HepG2 (cell line): ENCODE measurements around the gene GPRC5D. TPM values are rescaled to one million over a fixed set of nuclear protein-coding genes. Genes with fewer than 3 reads are reported as not detected.

Source experiments
- ATAC-seq: fragments of 200-7000 bp; cut with Tn5 transposase; 3 replicates; pipeline ENCODE4 v1.9.1; 2020; ENCODE audit warnings: mild to moderate bottlenecking, moderate library complexity
- BruUV-seq: library from RNA; stranded (reverse); fragments of 400-500 nt; replicated peaks from 2 replicates; lab custom pipeline; 2021; lab: Mats Ljungman, UMichigan
- CTCF ChIA-PET: fragments of 300-600 bp; formaldehyde crosslinking; extraction: SDS; loops from one replicate; lab custom pipeline; 2021; ENCODE audit warnings: low total read pairs, inconsistent platforms, low intra/inter-chr PET ratio; lab: Yijun Ruan, JAX
- POLR2A ChIA-PET: fragments of 350-600 bp; sonication (Branson Sonifier 250); formaldehyde crosslinking; loops from one replicate; lab custom pipeline; 2020; ENCODE audit warnings: antibody characterized with exemption, inconsistent platforms; lab: Yijun Ruan, JAX
- DNase-seq: peaks from one replicate; pipeline ENCODE4 v3.0.0-alpha.2; 2015; ENCODE audit warnings: low spot score
- FAIRE-seq: peaks from 3 replicates; lab custom pipeline; 2011; peaks lifted over from hg19 to GRCh38; lab: Jason Lieb, UNC
- H2AFZ ChIP-seq: one replicate; pipeline ENCODE4 v1.6.1; 2011; ENCODE audit warnings: low read length, inconsistent platforms
- H3K27ac ChIP-seq: fragments of 300-600 bp; 3 replicates; pipeline ENCODE4 v1.8.0; 2011; ENCODE audit warnings: mixed run types, mild to moderate bottlenecking, mixed read lengths, low read length, inconsistent platforms; ENCODE audit not compliant: insufficient read depth; ENCODE audit errors: extremely low read length
- H3K27me3 ChIP-seq, 2 experiments: fragments of 200-600 bp in 1 of 2; 2 replicates in 1 of 2; 3 replicates in 1 of 2; pipeline versions ENCODE4 v1.6.0 to v1.8.0; 2011; ENCODE audit warnings: low read length in 2 of 2, mild to moderate bottlenecking in 2 of 2, moderate library complexity in 2 of 2, inconsistent platforms in 1 of 2; ENCODE audit not compliant: insufficient read depth in 2 of 2, control insufficient read depth in 1 of 2
- H3K36me3 ChIP-seq, 2 experiments: fragments of 200-600 bp in 1 of 2; replicated peaks in 1 of 2; 2 replicates in 1 of 2; 3 replicates in 1 of 2; pipeline versions ENCODE4 v1.5.1 to v1.8.0; 2011; ENCODE audit warnings: low read length in 2 of 2, inconsistent platforms in 1 of 2; ENCODE audit not compliant: insufficient read depth in 2 of 2, control insufficient read depth in 1 of 2
- H3K4me1 ChIP-seq: 2 replicates; pipeline ENCODE4 v1.5.1; 2012; ENCODE audit warnings: low read length, inconsistent platforms; ENCODE audit not compliant: insufficient read depth
- H3K4me2 ChIP-seq: 2 replicates; pipeline ENCODE4 v1.6.0; 2011; ENCODE audit warnings: low read depth, low read length, inconsistent platforms
- H3K4me3 ChIP-seq, 3 experiments: fragments of 200-600 bp in 1 of 3; sonication (generic), shearing (Covaris generic) in 1 of 3; replicated peaks in 1 of 3; 2 replicates each; pipeline ENCODE4 v1.5.1; 2011 to 2016; ENCODE audit warnings: low read length in 3 of 3, inconsistent platforms in 2 of 3, low read depth in 2 of 3, mild to moderate bottlenecking in 2 of 3, control low read depth in 1 of 3, mixed read lengths in 1 of 3; ENCODE audit not compliant: insufficient read depth in 1 of 3
- H3K79me2 ChIP-seq: one replicate; pipeline ENCODE4 v1.6.1; 2011; ENCODE audit warnings: low read length, inconsistent platforms; ENCODE audit not compliant: insufficient read depth
- H3K9ac ChIP-seq: 2 replicates; pipeline ENCODE4 v1.6.0; 2011; ENCODE audit warnings: mild to moderate bottlenecking, low read depth, low read length, inconsistent platforms; ENCODE audit not compliant: insufficient read depth
- H3K9me3 ChIP-seq: 2 replicates; pipeline ENCODE4 v1.5.1; 2012; ENCODE audit warnings: mild to moderate bottlenecking, low read length
- H4K20me1 ChIP-seq: 2 replicates; pipeline ENCODE4 v1.6.0; 2011; ENCODE audit warnings: inconsistent platforms, mild to moderate bottlenecking, low read length, moderate library complexity; ENCODE audit not compliant: insufficient read depth
- HNRNPK ChIP-seq: fragments of 200-400 bp; formaldehyde crosslinking; IDR thresholded peaks from 2 replicates; pipeline ENCODE4 v1.6.1; 2018; ENCODE audit warnings: low read length, low read depth, moderate library complexity, mild to moderate bottlenecking; ENCODE audit not compliant: poor library complexity, severe bottlenecking
- PAXIP1 ChIP-seq: sonication (generic); formaldehyde crosslinking; conservative IDR thresholded peaks from 2 replicates; pipeline ENCODE4 v1.4.0; 2020; ENCODE audit warnings: mild to moderate bottlenecking, missing genetic modification reagents, moderate library complexity
- REST ChIP-seq, 2 experiments: IDR thresholded peaks; 2 replicates each; pipeline ENCODE4 v1.6.1; 2011 to 2012; ENCODE audit warnings: low read length in 2 of 2, borderline replicate concordance in 1 of 2, low read depth in 1 of 2, mild to moderate bottlenecking in 1 of 2, moderate library complexity in 1 of 2
- ZBTB37 ChIP-seq: sonication (generic); formaldehyde crosslinking; IDR thresholded peaks from 2 replicates; pipeline ENCODE4 v1.4.0; 2020; ENCODE audit warnings: mild to moderate bottlenecking, missing genetic modification reagents
- ZNF136 ChIP-seq: sonication (generic); formaldehyde crosslinking; IDR thresholded peaks from 2 replicates; pipeline ENCODE4 v1.8.1; 2022; ENCODE audit warnings: low read depth, mild to moderate bottlenecking, moderate library complexity, missing genetic modification reagents
- ZNF30 ChIP-seq: sonication (generic); formaldehyde crosslinking; IDR thresholded peaks from 2 replicates; pipeline ENCODE4 v1.5.0; 2020; ENCODE audit warnings: mild to moderate bottlenecking, missing genetic modification reagents
- ZNF430 ChIP-seq: sonication (generic); formaldehyde crosslinking; IDR thresholded peaks from 2 replicates; pipeline ENCODE4 v1.9.0; 2021; ENCODE audit warnings: mild to moderate bottlenecking, missing genetic modification reagents
- ZNF629 ChIP-seq: sonication (generic); formaldehyde crosslinking; conservative IDR thresholded peaks from 2 replicates; pipeline ENCODE4 v1.5.0; 2020; ENCODE audit warnings: missing genetic modification reagents
- ZNF678 ChIP-seq: sonication (generic); formaldehyde crosslinking; IDR thresholded peaks from 2 replicates; pipeline ENCODE4 v1.4.0; 2020; ENCODE audit warnings: mild to moderate bottlenecking, missing genetic modification reagents
- WGBS: methylation state at CpG from one replicate; pipeline ENCODE4 v1.1.6; 2017; ENCODE audit warnings: low lambda C conversion rate; 5-methylcytosine and 5-hydroxymethylcytosine counted together
- in situ Hi-C: cut with HindIII; loops from 2 replicates; pipeline ENCODE4 v1.10.0; 2017; ENCODE audit warnings: low pct_unique_long_range_greater_than_20kb; ENCODE audit not compliant: extremely low pct_ligation_motif_present
- intact Hi-C: fragments of 100-400 bp; cut with micrococcal nuclease; formaldehyde crosslinking; loops from one replicate; pipeline ENCODE4 v1.10.0; 2022; ENCODE audit not compliant: unreplicated experiment
- polyA plus RNA-seq, 8 experiments: library from polyadenylated mRNA; depleted of rRNA in 3 of 8; stranded (reverse) in 7 of 8; unstranded in 1 of 8; fragments of >200 nt; fragmentation: Illumina TruSeq in 4 of 8; extraction: Trizol in 4 of 8; gene quantifications; 2 replicates each; pipeline versions ENCODE4 v1.2.1 to v1.2.3, GENCODE V29; 2011 to 2016; ENCODE audit warnings: low read depth in 4 of 8, missing spikeins in 1 of 8, mixed read lengths in 1 of 8; ENCODE audit not compliant: insufficient read depth in 1 of 8
- total RNA-seq, 5 experiments: library from RNA; depleted of rRNA; stranded (reverse); fragments of >200 nt; fragmentation: Illumina TruSeq; extraction: Trizol; gene quantifications; 2 replicates each; pipeline ENCODE4 v1.2.3, GENCODE V29; 2016; ENCODE audit warnings: low read depth in 1 of 5
- TF ChIP-seq, protein P1 (sequence below), 2 experiments: sonication (generic) in 1 of 2; formaldehyde crosslinking in 1 of 2; IDR thresholded peaks; 2 replicates each; pipeline versions ENCODE4 v1.5.1 to v1.6.1; 2011 to 2020; ENCODE audit warnings: borderline replicate concordance in 1 of 2, low read depth in 1 of 2, low read length in 1 of 2, mild to moderate bottlenecking in 1 of 2, missing genetic modification reagents in 1 of 2, moderate library complexity in 1 of 2

Gene GPRC5D
- total and polyA plus RNA-seq, 2 of the 13 experiments (the other 11 are each of a cell fraction or from before 2014, with no cell fraction given): not detected

- TF ChIP-seq HNRNPK: peak; percentile 1
- 0 out of 2 replicates have a peak, but pooled peaks have one; percentile 3 for TF ChIP-seq PAXIP1 (CRISPR knock-in tag)
- 0 out of 2 replicates have a peak, but pooled peaks have one; percentile 13 for TF ChIP-seq ZNF30 (CRISPR knock-in tag)
- 0 out of 2 replicates have a peak, but pooled peaks have one; percentile 19 for TF ChIP-seq ZNF430
These were observed 48.6 kb upstream of the GPRC5D start (continued) for GRCh38 chr12:13000616-13000924.

GRCh38 chr12:12999959-13000615, 48.1 kb upstream of the GPRC5D start, which contains the start of gene HEBP1:
HEBP1 (minus strand) TSS chr12:13000265; CDS start chr12:13000114, 151 bp downstream.
- H4K20me1 ChIP-seq: peaks cover 4% of the 10 kb centered on the region; the same call in 1 of the 2 replicates
- ChIA-PET CTCF (no interaction called here), POLR2A (no interaction called here)
- WGBS: 0% methylated on average over 29 of the region's 69 CpGs
- ATAC-seq: peak; percentile 90
- no peak within 1 kb of the TSS for H2AFZ ChIP-seq
- peak within 1 kb of the TSS; percentile 52 for H3K27ac ChIP-seq
- H3K4me2 ChIP-seq: peak within 1 kb of the TSS; percentile 96
- H3K4me3 ChIP-seq: peak within 1 kb of the TSS; percentile 74 to 85 (median 84)
- no peak for FAIRE-seq
- DNase-seq: peak; percentile 59
- intact Hi-C loops (loop anchor here (2.0 to 5.0 kb wide), 2 partner anchors 79 to 102 kb away; partner anchors contain the start of gene GSG1), in situ Hi-C loops (no loop called here)
- no peaks in the 10 kb centered on the region; a peak in 1 of 5 replicates for H3K27me3 ChIP-seq
- H3K9me3 ChIP-seq: no peaks in the 10 kb centered on the region
- H3K36me3 ChIP-seq: no peaks in the 10 kb centered on the region
- peaks cover 27% of the 10 kb centered on the region for H3K4me1 ChIP-seq
- H3K9ac ChIP-seq: peak within 1 kb of the TSS; percentile 80
- H3K79me2 ChIP-seq: peaks cover 6% of the 10 kb centered on the region
- no TSS peak for BruUV-seq
- no peak for TF ChIP-seq ZBTB37
- TF ChIP-seq ZNF678 (CRISPR knock-in tag): no peak
- no peak for TF ChIP-seq REST (IDR thresholded peaks at IDR 0.05; ENCODE audit: borderline replicate concordance in 1 of 2, low read depth in 1 of 2, low read length in 2 of 2)
- TF ChIP-seq, protein P1, sequence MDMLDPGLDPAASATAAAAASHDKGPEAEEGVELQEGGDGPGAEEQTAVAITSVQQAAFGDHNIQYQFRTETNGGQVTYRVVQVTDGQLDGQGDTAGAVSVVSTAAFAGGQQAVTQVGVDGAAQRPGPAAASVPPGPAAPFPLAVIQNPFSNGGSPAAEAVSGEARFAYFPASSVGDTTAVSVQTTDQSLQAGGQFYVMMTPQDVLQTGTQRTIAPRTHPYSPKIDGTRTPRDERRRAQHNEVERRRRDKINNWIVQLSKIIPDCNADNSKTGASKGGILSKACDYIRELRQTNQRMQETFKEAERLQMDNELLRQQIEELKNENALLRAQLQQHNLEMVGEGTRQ (IDR thresholded peaks at IDR 0.05; ENCODE audit: low read depth, low read length): no peak
- TF ChIP-seq, protein P1 (CRISPR knock-in tag; IDR thresholded peaks at IDR 0.05; ENCODE audit: borderline replicate concordance): no peak
- no peak for TF ChIP-seq ZNF629 (CRISPR knock-in tag)
- no peak for TF ChIP-seq ZNF136 (CRISPR knock-in tag)
